Measurements from ENCODE around the gene ATP8B3. TPM values are rescaled to one million over a fixed set of nuclear protein-coding genes. Genes with fewer than 3 reads are reported as not detected.

The ATP8B3 gene
- total RNA-seq, 1 experiment from 2014 or later = 7.8 TPM

DNA sequence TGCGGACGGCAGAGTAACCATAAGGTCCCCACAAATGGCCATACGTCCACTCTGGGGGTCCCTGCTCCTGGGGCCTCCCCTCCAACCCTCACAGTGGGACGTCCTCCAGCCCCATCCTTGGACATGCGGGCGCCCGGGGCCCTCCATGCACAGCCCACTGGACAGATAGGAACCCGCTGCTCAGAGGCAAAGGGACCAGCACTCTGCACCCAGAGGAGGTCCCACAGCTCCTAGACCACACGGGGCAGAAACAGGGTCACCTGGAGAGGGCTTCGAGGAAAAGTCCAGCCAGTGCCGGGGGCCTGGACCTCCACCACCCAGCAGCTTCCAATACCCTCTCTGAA, 25.1 kb upstream of the ATP8B3 start:
- DNase-seq (ENCODE audit: low read depth) = no peak

GRCh38 chr19:1836458-1837221, 24.6 kb upstream of the ATP8B3 start:
- DNase-seq (ENCODE audit: low read depth) = no peak

DNA sequence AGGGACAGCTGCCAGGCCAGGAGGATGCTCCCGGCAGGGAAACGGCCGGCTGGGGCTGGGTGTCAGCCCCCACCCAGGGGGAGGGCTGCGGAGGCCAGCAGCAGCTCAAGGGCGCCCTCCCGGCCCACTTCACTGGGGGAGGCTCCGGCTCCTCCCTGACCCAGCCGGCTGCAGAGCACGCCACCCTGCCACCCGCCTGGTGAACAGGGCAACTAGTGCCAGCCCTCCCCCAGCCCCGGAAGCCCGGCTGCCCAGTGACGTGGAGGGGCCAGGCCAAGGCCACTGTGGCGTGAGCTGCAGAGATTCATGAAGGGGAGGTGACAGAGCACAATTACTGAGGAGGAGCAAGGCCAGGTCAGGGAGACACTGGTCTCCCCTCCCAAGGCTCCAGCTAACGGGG, 21.5 kb upstream of the ATP8B3 start:
- DNase-seq (ENCODE audit: low read depth) = no peak

DNA sequence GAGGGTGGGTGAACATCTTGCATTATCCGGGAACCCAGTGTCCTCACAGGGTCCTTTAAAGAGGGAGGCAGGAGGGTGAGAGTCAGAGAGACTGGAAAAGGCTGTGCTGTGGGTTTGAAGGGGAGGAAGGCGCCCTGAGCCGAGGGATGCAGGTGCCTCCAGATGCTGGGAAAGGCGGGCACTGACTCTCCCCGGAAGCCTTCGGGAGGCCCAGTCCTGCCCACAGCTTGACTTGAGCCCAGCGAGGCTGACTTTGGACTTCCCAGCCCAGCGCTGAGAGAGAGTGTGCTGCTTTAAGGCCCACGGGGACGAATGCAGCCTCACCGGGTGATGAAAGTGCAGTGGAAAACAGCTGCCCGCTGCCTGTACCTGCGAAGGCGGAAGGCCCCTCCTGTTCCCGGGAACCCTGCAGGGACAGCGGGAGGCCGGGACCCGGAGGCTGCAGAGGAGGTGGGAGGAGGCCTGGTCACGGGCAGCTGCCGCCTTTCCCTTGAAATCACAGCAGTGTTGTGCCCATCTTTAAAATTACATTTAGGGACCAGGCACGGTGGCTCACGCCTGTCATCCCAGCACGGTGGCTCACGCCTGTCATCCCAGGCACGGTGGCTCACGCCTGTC, 20.1 kb upstream of the ATP8B3 start:
- DNase-seq (ENCODE audit: low read depth) = no peak

- DNase-seq (ENCODE audit: low read depth) = no peak
Observed at GRCh38 chr19:1830978-1831377, 18.9 kb upstream of the ATP8B3 start.

DNA sequence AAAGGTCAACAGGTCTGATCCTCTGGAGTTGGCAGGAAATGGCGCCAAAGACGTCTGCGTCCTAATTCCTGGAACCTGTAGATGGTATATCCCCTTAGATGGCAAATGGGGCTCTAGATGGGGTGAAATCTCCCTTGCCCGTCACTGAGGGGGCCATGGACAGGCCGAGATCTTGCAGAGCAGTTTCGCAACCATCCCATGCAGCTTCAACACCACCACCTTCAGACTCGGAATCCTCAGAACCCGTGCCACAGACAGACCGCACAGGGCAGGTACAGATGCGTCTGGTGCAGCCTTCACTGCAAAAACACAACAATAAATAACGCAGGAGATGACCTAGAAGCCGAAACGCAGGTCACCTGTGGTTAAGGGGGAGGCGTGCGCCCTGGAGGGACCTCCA, 18.5 kb upstream of the ATP8B3 start:
- no peak for DNase-seq (ENCODE audit: low read depth)

- no peak for DNase-seq (ENCODE audit: low read depth)
Observed at GRCh38 chr19:1829958-1830357, 17.9 kb upstream of the ATP8B3 start.

DNA sequence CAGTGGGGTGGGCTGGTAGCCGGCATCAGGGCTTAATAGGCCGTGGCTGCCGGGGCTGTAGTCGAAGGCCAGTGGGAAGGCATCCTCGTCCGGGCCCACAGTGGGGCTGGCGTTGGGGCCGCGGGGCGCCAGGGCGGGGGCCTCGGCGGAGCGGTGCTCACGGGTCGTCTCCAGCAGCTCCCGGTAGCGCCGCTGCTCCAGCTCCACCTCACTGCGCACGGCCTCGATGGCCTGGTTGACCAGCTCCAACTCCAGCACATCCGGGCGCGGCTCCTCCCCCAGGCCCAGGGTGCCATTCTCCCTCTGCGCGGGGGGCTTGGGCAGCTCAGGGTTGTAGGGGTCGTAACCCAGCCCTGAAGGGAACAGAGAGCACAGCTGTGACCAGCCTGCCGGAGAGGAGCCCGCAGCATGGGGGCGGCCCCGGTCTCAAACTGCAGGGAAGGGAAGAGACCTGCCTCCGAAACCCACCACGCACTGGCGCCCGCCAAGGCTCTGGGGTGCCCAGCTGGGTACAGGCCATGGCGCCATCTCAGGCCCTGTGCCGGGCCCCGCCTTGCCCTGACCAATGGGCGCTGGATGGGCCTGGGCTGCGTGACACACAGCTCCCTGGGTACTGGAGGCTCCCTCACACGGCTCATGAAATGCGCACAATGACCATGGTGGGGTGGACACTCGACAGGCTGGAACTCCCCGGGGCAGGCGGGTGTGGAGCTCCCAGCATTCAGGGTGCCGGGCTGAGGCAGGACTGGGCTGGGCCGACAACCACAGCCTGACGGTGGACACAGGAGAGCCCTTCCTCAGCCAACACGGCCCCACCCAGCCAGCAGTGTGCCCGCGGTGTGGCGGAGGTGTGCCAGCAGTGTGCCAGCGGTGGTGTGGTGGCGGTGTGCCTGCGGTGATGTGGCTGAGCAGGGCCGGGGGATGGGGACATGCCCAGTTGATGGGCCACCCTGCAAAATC, 16.5 kb upstream of the ATP8B3 start:
- DNase-seq (ENCODE audit: low read depth) = no peak

GRCh38 chr19:1827566-1828278, 15.6 kb upstream of the ATP8B3 start:
- DNase-seq (ENCODE audit: low read depth) = no peak

GRCh38 chr19:1826557-1827521, 14.8 kb upstream of the ATP8B3 start:
- no peak for DNase-seq (ENCODE audit: low read depth)

DNA sequence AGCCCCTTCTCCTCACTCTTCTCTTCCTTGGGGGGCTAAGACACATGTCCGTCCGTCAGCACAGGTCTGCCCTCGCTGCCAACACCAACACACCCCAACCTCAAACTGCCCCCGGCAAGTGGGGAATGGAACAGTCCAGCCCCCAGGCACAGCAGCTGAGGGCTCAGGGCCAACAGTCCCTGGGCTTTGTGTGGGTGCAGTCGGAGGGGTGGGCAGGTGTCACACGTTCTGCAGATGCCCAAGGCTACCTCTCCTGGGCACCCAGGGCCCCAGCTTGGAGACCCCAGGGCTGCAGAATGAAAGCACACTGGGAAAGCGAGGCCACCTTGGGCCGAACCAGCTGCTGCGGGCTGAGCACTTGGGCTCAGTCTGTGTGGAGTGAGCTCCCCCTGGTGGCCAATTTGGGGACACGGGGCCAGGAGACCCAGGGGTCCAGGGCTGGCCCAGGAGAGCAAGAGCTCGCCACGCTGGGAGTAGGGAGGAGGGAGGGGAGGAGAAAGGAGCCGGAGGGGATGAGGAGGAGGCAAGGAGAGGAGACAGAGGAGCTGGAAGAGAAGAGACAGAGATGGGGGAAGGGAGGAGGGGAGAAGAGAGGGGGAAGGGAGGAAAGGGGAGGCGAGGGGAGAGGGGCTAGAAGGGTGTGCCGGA, 14.0 kb upstream of the ATP8B3 start:
- DNase-seq (ENCODE audit: low read depth) = peak; percentile 50

DNA sequence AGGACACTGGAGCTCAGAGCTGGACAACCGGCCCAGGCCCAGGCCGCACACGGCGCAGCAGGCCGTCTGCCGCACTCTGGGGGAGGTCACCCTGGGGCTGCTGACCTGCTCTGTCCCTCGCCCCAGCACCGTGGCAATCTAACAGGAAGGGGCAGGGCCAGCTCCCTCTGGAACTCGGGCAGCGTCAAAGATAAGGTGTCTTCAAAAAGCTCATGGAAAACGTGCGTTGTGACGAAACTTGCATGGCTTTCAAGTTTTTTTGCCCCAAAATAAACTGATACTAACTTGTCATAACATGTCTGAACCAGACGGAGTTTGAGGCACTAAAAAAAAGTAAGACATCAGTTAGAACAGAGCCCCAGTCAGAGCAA, 12.2 kb upstream of the ATP8B3 start:
- no peak for DNase-seq (ENCODE audit: low read depth)

GRCh38 chr19:1823539-1824251, 11.6 kb upstream of the ATP8B3 start:
- DNase-seq (ENCODE audit: low read depth) = no peak

DNA sequence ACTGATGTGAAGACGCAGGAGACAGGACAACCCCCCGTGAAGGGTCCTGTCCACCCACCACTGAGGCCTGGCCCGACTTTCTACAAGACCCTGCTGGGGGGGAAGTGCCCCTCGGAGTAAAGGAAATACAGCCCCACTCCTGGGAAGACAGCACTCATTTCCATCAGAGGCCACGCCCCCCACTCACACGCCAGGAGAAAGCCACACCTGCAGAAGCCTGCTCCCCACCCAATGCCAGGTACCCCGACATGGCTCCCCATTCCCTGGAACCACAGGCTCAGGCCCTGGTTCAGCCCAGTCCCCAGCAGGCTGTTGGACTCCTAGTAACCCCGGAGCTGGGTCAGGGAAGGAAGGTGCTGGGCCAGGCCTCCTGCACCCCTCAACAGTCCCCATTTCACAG, 10.9 kb upstream of the ATP8B3 start:
- DNase-seq (ENCODE audit: low read depth) = no peak

- no peak for DNase-seq (ENCODE audit: low read depth)
Observed at GRCh38 chr19:1822210-1822609, 10.1 kb upstream of the ATP8B3 start.

DNA sequence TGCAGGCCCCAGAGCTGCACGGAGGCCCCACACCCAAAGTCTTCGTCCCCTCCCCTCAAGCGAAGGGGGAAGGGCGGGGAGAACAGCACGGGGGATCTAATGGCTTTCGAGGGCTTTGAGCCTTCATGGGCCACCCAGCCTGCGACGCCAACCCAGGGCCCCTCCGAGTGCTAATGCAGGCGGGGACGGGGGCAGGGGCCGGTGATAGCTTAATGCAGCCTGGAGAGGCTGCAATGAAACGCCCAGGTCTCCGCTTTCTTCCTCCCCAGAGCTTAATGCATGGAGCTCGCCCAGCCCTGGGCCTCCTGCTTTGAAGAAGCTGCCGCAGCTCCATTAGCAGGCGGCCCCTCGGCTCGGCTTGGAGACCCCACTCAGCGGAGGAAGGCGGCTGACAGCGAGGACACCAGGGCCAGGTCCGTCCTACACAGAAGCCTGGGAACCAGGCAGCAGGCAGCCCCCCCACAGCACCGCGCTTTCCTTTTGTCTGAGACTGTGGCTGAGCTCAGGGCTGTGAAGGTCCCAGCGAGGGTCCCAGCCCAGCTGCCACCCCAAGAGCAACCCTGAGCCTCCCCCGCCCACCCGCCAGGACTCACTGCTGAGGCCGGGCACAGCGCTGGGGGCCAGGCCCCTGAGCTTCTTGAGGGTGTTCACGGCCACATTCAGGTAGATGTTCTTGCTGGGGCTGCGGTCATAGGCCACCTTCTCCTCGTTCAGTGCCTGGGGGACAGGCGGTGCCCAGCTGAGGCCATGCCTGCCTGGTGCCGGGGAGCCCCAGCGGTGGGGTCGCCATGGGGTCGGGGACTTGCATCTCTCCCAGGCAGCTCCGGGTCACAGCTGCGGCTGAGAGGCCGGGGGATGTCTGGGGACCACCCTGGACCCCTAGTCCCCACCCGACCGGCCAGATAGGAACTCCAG, 7.5 kb upstream of the ATP8B3 start:
- DNase-seq (ENCODE audit: low read depth) = no peak

DNA sequence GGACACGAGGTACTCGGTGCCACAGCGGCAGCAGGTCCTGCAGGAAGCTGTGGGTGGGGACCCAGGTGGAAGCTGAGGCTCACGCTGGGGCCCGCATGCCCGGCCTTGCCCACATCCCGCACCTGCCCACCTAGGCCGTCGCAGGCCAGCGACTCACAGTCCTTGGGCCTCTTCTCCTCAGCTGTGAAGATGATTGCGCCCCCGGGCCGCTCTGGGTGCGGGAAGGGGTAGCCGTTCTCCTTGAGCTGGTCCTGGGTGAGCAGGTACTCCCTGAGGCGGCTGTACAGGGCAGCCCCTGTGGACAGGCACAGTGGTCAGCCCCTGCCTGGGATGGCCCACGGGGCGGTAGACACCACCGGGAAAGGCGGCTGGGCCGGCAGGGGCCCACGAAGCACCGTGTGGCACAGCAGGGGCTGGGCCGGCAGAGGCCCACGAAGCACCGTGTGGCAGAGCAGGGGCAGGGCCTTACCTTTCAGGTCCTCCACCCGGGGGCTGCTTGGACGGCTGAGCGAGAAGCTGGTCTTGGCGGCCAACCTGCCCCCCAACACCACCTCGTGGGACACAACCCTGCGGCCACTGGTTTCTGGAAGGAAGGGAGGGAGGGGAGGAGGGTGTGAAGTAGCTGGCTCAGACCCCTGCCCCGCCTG, 6.6 kb upstream of the ATP8B3 start:
- no peak for DNase-seq (ENCODE audit: low read depth)

DNA sequence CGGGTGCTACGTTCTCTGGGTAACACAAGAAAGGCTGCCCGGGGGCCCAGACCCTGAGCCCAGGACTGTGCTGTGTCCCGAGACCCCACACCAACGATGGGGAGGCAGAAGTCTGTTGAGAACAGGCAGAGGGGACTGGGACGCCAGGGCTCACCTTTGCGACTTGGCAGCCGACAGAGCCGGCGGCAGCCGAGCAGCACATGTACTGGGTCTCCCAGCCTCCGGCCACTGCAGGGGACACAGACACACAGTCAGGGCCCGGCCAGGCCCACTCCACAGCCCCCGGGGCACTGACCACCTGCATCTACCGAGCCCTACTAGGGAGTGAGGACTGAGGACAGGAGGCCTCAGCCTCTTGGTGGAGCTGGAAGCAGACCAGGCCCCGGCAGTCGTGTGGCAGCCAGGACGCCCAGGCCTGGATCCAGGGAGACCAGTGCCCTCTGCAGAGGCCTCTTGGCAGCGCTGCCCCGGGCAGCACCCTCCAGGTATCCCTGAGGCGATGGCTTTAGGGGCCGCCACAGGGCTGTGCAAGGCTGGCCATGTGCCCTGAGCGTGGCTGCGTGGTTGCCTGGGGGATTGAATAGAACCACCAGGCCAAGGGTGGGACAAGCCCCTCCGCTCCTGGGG, 5.6 kb upstream of the ATP8B3 start:
- DNase-seq (ENCODE audit: low read depth) = no peak
